Stimulated activated CD4-positive, alpha-beta T cell treated with anti-CD3 and anti-CD28 coated beads, Interleukin-4, amount 100 ng/mL, for 24 hours (primary cell): Measurements from ENCODE around the gene HOXA3.

Experiments
- DNase-seq: peaks from one replicate; pipeline ENCODE4 v3.0.0-alpha.2; 2020

Gene HOXA3

DNA sequence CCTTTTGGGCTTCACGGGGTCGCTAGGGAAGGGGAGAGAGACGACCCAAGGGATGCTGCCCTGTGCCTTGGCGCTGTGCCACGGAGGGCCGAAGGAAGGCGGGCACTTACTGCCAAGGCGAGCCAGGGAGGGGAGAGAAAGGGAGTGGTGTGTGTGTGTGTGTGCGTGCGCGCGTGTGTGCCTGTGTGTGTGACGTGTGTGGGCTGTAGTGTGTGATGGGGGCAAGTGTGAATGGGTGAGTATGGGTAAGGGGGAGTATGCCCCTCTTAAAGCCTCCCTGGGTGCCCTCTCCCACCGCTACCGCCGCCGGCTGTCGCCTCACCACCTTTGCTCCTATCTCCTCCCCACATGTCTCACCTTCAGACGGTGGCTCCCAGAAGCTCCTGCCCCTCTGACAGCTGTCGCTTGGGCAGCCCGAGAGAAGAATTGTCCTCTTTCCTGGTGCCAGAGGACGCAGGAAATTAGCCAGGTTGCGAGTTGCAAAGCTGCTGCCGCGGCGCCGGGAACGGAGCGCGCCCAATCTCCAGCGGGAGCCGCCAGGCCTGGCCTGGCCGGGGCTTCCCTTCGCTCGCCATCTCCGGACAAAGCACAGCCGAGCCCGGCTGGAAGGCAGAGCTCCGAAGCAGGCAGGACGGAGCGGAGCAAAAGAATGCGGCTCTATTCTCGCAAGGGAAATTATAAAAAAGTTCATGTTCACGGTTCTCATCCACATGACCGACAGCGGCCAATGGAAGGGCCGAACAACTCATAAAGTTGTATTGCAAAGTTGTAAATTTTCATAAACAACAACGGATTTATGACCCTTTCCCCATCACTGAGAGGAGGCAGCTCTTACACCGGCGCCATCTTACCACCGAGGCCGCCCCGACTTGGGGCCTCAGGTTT, at the start of gene HOXA3:
HOXA3 (minus strand) TSS at position 653 of the 885 bp plus-strand sequence. CDS start 41,943 bp downstream, outside the sequence.
- DNase-seq, result no peak

DNA sequence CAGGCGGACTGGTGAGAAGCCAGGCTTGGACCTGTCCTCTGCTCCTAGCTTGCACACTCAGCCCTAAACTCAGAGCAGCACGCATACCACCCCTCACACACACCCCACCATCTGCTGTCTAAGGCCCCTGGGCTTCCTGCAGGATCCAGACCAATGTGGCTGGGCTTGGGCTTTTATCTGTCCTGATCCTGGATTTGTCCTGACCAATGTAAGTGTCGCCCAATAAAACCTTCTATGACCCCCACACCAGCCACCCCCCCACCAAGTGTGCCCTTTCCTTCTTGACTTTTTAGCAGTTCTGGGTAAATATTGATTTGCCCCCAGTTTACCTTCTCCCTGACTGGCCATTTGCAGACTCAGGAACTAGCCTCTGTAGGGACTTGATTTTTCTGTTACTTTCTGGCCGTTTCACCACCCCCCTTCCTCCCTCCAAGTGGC, 49.2 kb upstream of the HOXA3 start:
- no peak for DNase-seq

DNA sequence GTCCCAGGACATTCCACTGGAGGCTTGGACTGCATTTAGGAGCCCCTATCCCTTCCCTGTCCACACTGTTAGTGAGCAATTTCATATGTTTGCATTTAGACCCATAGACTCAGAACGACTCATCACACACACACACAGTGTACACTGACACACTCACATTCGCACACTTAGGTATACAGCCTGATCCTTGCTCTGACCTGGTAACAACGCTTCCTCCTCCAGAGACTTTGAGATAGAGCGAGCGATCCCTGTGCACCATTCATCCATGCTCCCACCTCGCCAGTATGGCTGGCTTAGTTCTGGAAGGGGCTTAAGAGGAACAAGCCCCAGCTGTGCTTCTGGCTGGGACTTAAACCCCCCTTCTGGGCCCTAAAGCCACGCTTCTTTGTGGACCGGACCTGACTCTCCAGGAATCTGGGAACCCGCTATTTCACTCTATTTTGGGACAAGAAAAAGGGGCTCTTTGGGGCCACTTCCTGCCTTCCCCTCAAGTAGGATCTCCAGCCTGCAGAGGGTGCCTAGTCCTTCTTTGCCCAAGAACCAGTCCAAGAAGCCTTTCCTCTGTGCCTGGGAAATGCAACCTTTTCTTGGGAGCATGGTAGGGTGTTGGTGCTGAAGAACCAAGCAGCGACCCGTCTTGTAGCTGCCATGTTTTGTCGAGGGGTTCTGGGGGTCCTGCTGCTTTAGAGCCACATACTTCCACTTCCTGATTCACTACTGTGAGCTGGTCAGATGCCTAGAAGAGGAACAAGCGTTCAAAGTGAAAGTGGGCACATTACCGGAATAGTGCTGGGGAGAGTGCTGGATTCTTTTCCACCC, 48.6 kb upstream of the HOXA3 start:
- no peak for DNase-seq

- DNase-seq, result no peak
Observed at GRCh38 chr7:27199849-27200760, 47.7 kb upstream of the HOXA3 start, which contains the start of gene HOXA13. HOXA13 (minus strand) TSS chr7:27200091; CDS start chr7:27200077, 14 bp downstream.

- no peak for DNase-seq
Observed at GRCh38 chr7:27198871-27199801, 46.8 kb upstream of the HOXA3 start.

- DNase-seq, result no peak
Observed at GRCh38 chr7:27198138-27198841, 45.9 kb upstream of the HOXA3 start.

DNA sequence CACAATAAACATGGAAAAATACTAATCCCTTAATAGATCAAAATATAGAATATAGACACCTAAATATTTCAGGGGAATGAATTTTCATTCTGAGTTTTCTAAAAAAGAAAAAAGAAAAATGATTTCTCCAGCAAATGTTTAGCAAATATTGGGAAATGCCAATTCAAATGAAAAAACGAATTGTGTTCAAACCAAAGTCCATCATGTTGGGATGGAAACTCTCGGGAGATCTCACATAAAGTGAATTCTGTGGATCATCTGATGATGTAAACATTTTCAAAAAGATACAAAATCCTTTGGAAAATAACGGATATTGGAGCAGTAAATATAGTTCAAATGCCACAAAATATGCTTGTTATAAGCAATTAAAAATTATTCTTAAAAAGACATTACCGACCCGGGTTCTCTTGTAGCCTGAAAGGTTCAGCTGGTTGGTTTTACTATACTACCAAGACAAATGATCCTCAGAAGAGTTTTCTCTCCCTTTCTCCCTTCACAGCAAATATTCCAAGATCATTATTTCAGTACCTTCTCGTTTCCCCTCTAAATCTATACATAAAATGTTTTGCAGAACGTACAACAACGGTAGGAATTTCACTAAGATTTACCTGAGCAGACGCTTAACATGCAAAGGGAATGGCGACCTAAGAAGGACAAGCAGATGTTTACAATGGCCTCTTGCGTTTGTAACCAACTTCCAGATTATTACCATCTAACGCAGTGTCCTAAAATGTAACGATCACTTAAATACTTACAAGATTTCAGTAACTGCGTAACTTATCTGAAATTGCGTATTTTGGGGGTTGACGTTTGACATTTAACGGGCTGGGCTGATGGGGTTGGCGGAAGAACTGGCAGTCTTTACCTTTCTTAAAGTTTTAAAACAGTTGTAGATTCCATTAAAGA, 45.0 kb upstream of the HOXA3 start:
- DNase-seq, result no peak

DNA sequence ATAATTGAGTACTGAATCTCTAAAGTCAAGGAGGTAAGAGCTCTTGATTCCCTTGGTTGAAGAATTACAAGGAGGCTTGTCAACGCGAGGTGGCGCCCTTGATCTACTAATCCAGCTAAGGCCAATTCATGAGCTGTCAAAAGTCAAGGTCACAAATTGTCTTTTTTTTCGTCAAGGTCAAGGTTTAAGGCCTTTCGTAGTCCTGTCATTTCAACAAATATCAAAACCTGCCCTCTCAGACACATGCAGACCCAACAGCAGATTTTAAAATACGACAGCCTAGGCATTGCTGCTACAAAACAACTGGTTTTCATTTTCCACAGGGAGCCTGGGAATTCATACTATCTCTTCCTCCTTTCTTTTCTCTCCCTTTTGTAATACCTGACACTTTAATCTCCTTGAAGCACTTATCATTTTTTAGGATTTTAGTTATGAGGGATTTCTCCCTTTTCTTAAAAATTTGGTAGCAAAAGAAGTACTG, 43.9 kb upstream of the HOXA3 start:
- peak; percentile 89 for DNase-seq

DNA sequence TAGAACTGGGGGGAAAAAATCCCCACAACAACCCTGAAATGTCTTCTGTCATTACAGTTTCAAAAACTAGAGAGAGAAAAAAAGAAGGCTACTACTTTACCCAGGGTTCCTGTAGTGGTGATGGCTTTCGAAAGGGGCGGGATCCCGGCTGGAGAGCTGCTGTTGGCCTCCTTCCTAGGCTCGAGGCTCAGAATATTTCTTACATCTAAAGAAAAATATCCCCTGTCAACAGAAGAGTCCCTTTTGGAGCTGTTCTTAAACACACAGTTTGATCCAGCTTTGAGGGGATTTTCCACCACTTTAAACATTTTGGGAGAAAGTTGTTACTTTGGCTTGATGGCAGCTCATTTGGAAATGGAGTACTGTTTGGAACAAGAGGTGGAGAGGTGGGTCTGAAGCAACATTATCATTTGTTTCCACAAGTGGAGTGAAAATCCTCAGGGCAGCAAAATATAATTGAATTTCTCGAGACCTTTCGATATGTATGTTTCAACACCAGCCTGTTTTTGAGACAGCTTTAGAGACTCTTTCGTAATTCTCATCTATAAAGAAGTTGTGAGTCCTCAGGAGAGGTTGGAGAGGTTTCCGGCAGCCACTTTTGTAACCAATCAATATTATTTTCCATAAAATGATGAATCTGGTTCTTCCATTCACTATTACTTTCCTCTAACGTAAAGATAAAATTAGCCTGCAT, 42.5 kb upstream of the HOXA3 start:
- DNase-seq, result no peak

DNA sequence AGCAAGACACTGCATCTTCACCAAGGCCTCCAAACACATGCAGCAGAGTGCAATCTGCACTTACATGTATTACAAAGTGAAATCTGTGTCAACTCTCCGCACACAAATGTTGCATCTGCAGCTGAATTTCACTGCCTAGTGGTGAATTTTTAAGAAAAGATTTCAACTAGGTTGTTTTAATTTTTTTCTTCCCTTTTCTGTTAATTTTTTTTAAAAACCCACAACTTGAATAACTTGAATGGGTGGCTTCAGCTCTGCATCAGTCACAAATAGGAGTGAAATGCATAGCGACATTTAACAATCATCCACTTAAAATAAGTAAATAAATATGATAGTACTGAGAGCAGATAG, 41.6 kb upstream of the HOXA3 start:
- no peak for DNase-seq

DNA sequence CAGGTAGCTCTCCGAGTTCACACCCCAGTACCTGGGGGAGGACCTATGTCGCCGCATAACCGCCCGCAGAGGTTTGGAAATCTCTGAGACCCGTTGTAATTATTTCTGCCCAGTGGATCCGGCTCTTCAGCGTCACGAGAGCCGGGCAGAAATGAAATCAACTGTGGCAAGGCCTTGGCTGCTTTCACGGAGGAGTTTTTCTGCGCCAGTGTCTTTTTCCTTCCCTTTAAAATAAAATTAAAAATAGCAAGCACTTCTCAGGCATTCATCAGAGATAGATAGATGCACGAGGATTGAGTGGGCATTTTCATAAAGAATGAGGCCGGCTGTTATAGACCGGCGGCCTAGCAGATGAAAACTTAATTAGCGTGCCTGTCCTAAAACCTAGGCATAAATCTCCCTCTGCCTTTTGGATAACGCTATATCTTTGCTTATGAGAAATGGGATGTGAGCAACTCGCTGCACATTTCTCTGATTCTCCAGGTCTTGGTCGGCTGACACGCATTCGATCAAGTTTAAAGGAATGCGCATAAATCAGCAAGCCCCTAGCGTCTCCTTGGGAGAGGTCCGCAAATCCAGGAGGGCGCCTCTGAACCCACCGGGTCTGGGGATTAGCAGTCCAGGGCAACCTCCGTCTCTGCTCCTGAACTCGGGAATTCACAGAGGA, 41.1 kb upstream of the HOXA3 start:
- no peak for DNase-seq

GRCh38 chr7:27192546-27193334, 40.4 kb upstream of the HOXA3 start:
- DNase-seq, result no peak

GRCh38 chr7:27191833-27192545, 39.6 kb upstream of the HOXA3 start:
- DNase-seq, result no peak

DNA sequence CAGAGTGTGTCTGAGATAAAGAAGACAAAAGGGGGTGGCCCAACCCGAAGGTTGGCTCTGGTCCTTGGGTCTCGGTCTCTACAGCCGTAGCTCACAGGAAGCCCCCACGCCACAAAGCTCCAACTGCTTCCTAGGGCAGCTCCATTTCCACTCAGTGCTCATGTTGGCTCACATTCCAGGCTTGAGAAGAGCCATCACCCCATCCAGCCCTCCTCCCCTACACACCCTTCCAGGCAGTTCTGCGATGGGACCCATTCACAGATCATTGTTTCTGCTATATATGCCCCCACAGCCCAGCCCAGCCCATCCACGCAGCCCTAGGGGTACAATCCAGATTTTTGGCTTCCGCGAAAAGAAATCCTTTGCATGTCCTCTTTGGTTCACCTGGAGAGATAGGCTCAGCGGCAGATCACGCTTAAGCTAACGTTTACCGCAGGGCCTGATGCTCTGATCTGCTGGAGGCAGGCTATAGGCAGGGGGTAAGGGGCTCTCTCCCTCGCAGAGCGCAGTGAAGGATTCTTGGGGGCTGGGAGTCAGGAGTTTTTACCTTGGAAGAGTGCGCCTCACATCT, 38.9 kb upstream of the HOXA3 start:
- DNase-seq, result no peak

GRCh38 chr7:27189997-27190748, 37.8 kb upstream of the HOXA3 start:
- DNase-seq, result no peak
